ENCODE data around the gene WFDC1.

Gene WFDC1

DNA sequence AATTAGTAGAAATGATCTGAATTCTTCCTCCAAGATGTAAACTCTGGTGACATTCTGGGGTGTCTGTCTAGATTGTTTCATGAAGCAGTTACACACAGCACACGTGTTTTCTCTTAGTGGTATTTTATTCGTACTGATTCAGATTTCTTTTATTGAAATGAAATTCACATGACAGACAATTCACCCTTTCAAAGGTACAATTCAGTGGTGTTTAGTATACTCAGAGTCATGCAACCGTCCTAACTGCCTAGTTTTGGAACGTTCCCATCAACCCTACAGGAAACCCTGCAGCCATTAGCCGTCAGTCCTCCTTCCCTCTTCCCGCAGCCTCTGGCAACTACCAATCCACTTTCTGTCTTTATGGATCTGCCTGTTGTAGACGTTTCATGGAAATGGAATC, 8.8 kb downstream of the WFDC1 start:
- DNase-seq: no peak

GRCh38 chr16:84306564-84306963, 11.9 kb downstream of the WFDC1 start:
- no peak for DNase-seq

DNA sequence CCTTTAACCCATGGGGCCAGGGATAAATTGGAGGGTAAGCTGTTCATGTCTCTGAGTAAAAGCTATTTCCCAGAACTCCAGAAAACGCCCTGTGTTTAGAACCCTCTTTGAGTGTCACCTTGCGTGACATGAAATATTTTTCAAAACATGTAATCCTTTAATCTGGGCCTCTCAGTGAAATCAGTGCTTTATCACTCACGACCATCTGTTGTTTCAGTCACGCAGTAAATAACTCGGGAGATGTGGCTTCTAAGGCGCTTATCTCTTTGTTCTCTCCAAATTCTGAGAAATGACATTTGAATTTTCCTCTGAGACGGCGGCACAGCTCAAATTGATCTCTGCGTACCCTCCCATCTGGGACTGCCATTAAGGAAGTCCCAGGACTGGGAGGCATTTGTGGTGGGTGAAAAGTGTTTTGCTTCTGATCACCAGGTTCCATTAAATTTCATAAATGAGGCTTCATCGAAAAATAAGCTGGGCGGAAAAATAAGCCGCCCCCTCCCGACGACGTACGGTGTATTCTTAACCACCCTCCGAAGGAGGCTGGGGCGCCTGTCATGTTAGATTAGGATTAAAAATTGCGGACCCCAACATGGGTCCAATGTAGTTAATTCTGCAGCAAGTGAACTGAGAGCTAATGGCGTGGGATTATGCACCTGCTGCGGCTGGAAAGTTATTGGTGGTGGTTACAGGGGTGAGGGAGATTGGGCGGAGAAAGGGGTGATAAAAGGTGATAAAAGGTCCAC, 12.7 kb downstream of the WFDC1 start:
- DNase-seq: no peak

- no peak for DNase-seq
Measured at GRCh38 chr16:84308120-84308519, 13.4 kb downstream of the WFDC1 start.

DNA sequence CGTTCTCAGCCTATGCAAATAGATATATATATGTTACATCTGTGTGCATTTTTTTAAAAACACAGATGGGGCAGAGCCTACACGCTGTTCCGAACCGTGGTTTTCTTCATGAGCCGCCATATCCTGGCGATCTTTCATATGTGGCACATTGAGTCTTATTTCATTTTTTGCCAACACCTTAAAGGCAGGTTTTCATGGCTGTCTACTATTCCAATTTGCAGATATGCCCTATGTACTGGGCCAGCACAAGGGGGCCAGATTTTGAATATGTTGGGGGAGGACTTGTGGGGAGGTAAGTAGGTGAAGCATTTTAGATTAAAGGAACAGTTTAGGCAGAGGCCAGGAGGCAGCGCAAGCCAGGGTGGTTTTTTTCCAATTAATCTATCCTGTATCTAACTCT, 16.0 kb downstream of the WFDC1 start:
- no peak for DNase-seq

GRCh38 chr16:84312783-84313382, 18.2 kb downstream of the WFDC1 start:
- no peak for DNase-seq

DNA sequence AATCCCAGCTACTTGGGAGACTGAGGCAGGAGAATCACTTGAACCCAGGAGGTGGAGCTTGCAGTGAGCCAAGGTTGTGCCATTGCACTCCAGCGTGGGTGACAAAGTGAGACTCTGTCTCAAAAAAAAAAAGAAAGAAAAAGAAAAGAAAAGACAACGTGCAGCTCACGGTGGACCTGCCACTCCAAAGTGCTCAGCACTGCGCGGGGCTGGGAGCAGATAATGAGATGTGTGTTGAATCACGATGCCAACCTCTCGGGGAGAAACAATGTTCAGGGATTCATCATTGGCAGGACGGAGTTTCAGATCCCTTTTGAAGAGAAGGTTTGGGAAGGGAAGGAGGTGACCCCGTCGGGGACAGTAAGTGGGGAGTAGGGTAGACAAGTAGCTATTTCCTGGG, 19.2 kb downstream of the WFDC1 start:
- DNase-seq: no peak

- DNase-seq: no peak
Measured at GRCh38 chr16:84314373-84314772, 19.7 kb downstream of the WFDC1 start.

DNA sequence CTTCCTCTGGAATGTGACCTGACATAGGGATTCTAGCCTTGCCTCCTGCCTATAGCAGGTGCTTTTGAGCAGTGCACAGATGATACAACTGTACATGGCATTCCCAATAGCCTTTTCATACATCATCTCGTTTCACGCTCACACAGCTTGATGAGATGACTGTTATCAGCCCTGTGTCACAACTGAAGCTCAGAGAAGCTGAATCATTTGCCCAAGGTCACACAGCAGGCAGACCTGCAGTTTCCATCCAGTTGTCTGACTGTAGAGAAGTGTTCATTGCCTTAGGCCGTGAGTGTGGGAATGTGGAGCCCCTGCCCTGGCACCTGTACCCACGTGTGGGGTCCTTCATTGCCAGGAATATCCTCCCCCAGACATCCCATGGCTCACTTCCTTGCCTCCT, 20.1 kb downstream of the WFDC1 start:
- no peak for DNase-seq

- DNase-seq: no peak
Measured at GRCh38 chr16:84315422-84315821, 20.7 kb downstream of the WFDC1 start.

GRCh38 chr16:84318091-84318975, 23.7 kb downstream of the WFDC1 start:
- no peak for DNase-seq

DNA sequence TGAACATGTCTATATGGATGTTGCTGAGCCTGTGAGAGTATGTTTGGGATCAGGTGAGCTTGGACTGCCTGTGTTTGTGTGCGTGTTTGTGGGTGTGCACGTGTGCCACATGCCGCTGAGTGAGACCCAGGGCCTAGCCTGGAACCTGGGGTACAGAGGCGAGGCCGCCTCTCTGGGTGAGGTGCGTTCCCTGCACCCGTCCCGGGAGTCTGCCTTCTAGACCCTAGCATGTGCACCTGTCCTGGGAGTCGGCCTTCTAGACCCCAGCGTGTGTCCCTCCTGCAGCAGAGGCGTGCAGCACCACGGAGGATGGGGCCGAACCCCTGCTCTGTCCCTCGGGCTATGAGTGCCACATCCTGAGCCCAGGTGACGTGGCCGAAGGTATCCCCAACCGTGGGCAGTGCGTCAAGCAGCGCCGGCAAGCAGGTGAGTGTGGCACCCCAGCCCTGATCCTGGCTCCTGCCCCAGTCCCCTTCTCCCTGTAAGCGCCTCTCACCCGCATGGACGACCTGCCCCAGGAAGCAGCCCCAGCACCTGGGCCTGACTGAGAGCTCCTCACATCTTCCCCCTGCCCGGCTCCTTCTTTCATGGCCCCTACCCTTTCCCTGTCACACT, 24.6 kb downstream of the WFDC1 start:
- DNase-seq: no peak

- no peak for DNase-seq
Measured at GRCh38 chr16:84320511-84320910, 25.8 kb downstream of the WFDC1 start.

DNA sequence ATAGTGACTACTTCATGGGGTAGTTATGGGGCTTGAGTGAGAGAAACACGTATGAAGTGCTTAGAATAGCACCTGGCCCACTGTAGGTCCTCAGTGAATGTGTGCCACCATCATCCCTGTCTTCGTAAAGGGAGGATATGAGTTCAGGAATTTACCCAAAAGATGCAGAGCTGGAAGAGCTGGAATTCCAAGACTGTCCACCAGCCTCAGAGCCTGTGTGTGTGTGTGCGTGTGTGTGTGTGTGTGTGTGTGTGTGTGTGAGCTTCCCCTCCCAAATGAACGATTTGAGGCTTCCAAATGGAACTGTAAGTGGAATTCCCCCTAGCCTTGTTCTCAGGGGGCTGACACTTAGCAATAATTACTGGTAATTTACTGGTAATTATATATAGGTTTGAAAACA, 27.3 kb downstream of the WFDC1 start:
- no peak for DNase-seq

DNA sequence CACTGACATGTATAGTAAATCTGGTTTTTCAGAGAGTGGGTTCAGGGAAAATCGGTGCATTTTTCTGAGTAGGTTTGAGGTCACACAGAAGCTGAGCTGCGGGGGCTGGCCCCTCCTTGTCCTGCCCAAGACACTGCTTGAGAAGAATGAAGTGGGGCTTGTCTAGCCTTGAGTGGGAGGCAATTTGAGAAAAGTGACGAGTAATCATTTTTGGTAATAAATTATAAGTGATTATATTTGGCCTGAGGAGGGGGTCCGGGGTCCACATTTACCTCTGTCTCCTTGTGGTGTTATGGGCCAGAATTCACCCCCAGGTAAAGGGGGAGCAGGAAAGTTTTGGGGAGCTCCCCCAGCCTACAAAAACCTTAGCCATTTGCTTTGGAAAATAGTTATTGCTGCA, 28.1 kb downstream of the WFDC1 start:
- DNase-seq: no peak

- DNase-seq: no peak
Measured at GRCh38 chr16:84323606-84324005, 28.9 kb downstream of the WFDC1 start.

DNA sequence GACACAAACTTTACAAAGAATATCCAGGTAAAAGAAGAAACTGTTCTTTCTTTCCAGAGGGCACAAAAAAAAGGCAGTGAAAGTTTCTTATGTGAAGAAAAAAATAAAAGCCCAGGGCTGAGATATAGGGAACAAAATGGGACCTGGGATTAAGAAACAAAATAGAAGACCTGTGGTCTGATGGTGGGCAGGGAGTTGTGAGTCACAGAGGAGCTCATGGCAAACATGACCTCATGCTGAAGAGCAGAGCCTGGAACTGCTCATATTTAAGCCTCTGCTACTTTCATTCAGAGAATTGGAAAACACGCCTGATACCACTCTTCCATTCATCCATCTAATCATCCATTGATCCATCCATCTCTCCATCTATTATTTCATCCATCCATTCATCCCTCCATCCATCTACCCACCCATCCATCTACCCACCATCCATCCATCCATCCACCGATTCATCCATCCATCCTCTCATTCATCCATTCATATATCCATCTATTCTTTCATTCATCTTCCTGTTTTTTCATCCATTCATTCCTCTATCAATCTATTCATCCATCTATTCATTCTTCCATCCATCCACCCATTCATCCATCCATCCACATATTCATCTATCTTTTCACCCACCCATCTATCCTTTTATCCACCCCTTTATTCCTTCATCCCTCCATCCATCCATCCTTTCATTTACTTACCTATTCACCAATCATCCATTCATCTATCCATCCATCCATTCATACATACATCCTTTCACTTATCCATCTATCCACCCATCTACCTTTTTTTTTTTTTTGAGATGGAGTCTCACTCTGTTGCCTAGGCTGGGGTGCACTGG, 30.0 kb downstream of the WFDC1 start:
- no peak for DNase-seq

- DNase-seq: no peak
Measured at GRCh38 chr16:84326545-84326944, 31.9 kb downstream of the WFDC1 start.

- no peak for DNase-seq
Measured at GRCh38 chr16:84327926-84328505, 33.3 kb downstream of the WFDC1 start.

DNA sequence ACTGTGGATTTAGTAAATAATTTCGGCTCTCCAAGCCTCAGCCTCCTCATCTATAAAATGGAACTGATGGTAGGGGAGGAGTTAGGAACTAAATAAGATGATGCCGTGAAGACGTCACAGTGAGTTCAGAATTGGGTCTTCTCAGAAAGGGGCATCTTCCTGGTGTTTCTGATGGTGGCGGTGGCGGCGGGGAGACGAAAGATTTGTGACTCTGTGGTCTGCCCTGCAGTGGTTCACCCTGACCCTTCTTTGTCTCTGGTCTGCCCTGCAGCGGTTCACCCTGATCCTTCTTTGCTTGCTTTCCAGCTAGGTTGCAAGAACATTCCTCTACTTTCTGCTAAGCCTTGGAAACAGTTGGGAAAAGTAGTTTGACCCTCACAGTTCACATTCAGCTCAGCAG, 34.3 kb downstream of the WFDC1 start:
- DNase-seq: no peak

- no peak for DNase-seq
Measured at GRCh38 chr16:84329843-84330684, 35.4 kb downstream of the WFDC1 start.

Measured in CD4-positive, alpha-beta T cell treated with Interleukin-6 for 4 hours (primary cell).